OCI-LY3 (cell line): Measurements from ENCODE around the gene CBFA2T2.
"Not testable (repeated sequence)": the region's sequence is repeated elsewhere in the genome, so short reads cannot be mapped to it uniquely, and the experiment has no call there.

Source experiments
- H2AFZ ChIP-seq: fragments of 200-600, 300-600 bp; shearing (Covaris generic); 2 replicates; pipeline ENCODE4 v1.6.0; 2014; ENCODE audit warnings: antibody characterized with exemption, low read depth, low read length
- H3K27ac ChIP-seq: fragments of 200-600, 300-600 bp; sonication (generic); 2 replicates; pipeline ENCODE4 v1.5.1; 2014; ENCODE audit warnings: mild to moderate bottlenecking, low read length, moderate library complexity, mixed read lengths
- H3K27me3 ChIP-seq: fragments of 200-600, 300-600 bp; sonication (generic); 2 replicates; pipeline ENCODE4 v1.6.1; 2014; ENCODE audit warnings: low read depth, low read length, mixed read lengths
- H3K36me3 ChIP-seq: fragments of 200-600, 300-600 bp; sonication (generic); replicated peaks from 2 replicates; pipeline ENCODE3; 2014; ENCODE audit warnings: low read depth, low read length, mixed read lengths
- H3K4me1 ChIP-seq: fragments of 300-600, 200-600 bp; sonication (generic); 2 replicates; pipeline ENCODE4 v1.6.1; 2014; ENCODE audit warnings: low read length, mixed read lengths
- H3K4me2 ChIP-seq: fragments of 200-600, 300-600 bp; sonication (generic); 2 replicates; pipeline ENCODE4 v1.6.1; 2014; ENCODE audit warnings: low read length, mixed read lengths
- H3K4me3 ChIP-seq: fragments of 300-600, 200-600 bp; sonication (generic); 2 replicates; pipeline ENCODE4 v1.5.1; 2014; ENCODE audit warnings: antibody characterized with exemption, mild to moderate bottlenecking, low read length, moderate library complexity
- H3K79me2 ChIP-seq: fragments of 300-600, 200-600 bp; shearing (Covaris generic); 2 replicates; pipeline ENCODE4 v1.6.1; 2014; ENCODE audit warnings: mild to moderate bottlenecking, low read length, mixed read lengths
- H3K9ac ChIP-seq: fragments of 300-600, 200-600 bp; shearing (Covaris generic); 2 replicates; pipeline ENCODE4 v1.6.0; 2014; ENCODE audit warnings: mild to moderate bottlenecking, low read length, moderate library complexity
- H3K9me3 ChIP-seq: fragments of 200-600, 300-600 bp; shearing (Covaris generic); 2 replicates; pipeline ENCODE4 v1.6.1; 2014; ENCODE audit warnings: low read length, mixed read lengths; ENCODE audit not compliant: insufficient read depth
- H4K20me1 ChIP-seq: fragments of 200-600, 300-600 bp; sonication (generic); 2 replicates; pipeline ENCODE4 v1.6.1; 2016; ENCODE audit warnings: low read length, mixed read lengths; ENCODE audit not compliant: insufficient read depth
- EZH2phosphoT487 ChIP-seq: fragments of 200-600 bp; shearing (Covaris generic); IDR thresholded peaks from 2 replicates; pipeline ENCODE4 v1.6.1; 2018; ENCODE audit warnings: antibody characterized with exemption, mixed run types, low read depth
- TF ChIP-seq, protein P1 (sequence below): fragments of 200-600, 300-600 bp; sonication (generic); IDR thresholded peaks from 2 replicates; pipeline ENCODE4 v1.5.1; 2014; ENCODE audit warnings: antibody characterized with exemption, low read length, low read depth

Gene CBFA2T2

DNA sequence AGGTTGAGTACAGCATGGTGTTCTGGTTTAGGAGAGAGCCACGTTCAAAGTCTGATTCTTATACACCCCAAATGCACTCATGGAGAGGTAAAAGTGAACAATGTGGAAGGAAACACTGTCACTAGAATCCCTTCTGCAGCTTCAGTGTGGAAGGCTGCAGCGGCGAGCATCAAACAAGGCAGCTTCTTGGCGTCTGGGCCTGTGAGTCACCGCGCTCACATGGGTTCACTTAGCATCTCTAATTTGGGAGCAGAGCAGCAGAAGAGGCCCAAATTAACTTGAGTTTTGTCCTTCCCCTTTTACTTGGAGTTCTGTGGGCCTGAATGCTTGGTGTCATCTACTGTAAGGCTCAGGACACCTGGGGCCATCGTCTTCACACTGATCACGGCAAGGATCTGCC, 207.2 kb downstream of the CBFA2T2 start:
- H3K4me3 ChIP-seq: no peak overlapping the region
- no peaks in the 10 kb centered on the region for H3K9me3 ChIP-seq
- H3K79me2 ChIP-seq: no peaks in the 10 kb centered on the region
- H3K27ac ChIP-seq: no peak overlapping the region
- no peaks in the 10 kb centered on the region for H3K27me3 ChIP-seq
- TF ChIP-seq EZH2phosphoT487: no peak
- TF ChIP-seq, protein P1, sequence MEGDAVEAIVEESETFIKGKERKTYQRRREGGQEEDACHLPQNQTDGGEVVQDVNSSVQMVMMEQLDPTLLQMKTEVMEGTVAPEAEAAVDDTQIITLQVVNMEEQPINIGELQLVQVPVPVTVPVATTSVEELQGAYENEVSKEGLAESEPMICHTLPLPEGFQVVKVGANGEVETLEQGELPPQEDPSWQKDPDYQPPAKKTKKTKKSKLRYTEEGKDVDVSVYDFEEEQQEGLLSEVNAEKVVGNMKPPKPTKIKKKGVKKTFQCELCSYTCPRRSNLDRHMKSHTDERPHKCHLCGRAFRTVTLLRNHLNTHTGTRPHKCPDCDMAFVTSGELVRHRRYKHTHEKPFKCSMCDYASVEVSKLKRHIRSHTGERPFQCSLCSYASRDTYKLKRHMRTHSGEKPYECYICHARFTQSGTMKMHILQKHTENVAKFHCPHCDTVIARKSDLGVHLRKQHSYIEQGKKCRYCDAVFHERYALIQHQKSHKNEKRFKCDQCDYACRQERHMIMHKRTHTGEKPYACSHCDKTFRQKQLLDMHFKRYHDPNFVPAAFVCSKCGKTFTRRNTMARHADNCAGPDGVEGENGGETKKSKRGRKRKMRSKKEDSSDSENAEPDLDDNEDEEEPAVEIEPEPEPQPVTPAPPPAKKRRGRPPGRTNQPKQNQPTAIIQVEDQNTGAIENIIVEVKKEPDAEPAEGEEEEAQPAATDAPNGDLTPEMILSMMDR: no peak
- no peak overlapping the region for H3K4me2 ChIP-seq
- H3K4me1 ChIP-seq: peaks cover 6% of the 10 kb centered on the region; the same call in 1 of the 2 replicates
- no peak overlapping the region for H2AFZ ChIP-seq
- H3K9ac ChIP-seq: no peak overlapping the region
- H3K36me3 ChIP-seq: no peaks in the 10 kb centered on the region
- H4K20me1 ChIP-seq: no peaks in the 10 kb centered on the region

DNA sequence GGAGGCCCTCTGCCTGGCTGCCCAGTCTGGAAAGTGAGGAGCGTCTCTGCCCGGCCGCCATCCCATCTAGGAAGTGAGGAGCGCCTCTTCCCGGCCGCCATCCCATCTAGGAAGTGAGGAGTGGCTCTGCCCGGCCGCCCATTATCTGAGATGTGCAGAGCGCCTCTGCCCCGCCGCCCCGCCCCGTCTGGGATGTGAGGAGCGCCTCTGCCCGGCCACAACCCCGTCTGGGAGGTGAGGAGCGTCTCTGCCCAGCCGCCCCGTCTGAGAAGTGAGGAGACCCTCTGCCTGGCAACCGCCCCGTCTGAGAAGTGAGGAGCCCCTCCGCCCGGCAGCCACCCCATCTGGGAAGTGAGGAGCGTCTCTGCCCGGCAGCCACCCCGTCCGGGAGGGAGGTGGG, 209.1 kb downstream of the CBFA2T2 start:
- H4K20me1 ChIP-seq, H3K4me2 ChIP-seq, H3K79me2 ChIP-seq, H3K9me3 ChIP-seq, H3K27ac ChIP-seq, H3K36me3 ChIP-seq, H3K9ac ChIP-seq, H2AFZ ChIP-seq, H3K27me3 ChIP-seq, H3K4me3 ChIP-seq, H3K4me1 ChIP-seq: not testable (repeated sequence)
